ENCODE measurements around the gene RTP3.

- TF ChIP-seq CTCF (IDR thresholded peaks at IDR 0.05; ENCODE audit: borderline replicate concordance, extremely low read depth, low read length, poor library complexity, severe bottlenecking) (no peak), EZH2 (IDR thresholded peaks at IDR 0.05; ENCODE audit: borderline replicate concordance, low read depth, low read length, severe bottlenecking) (no peak)
Measured at GRCh38 chr3:46549989-46550388, 52.2 kb downstream of the RTP3 start.

Measured in DND-41 (cell line).